H1 (cell line): Measurements from ENCODE around the gene HS3ST3B1. TPM values are rescaled to one million over a fixed set of nuclear protein-coding genes. Genes with fewer than 3 reads are reported as not detected.

ENCODE experiments used
- CHD2 ChIP-seq: IDR thresholded peaks from 2 replicates; pipeline ENCODE4 v1.6.1; 2012; ENCODE audit warnings: low read length, improper control_type of control experiment
- HDAC6 ChIP-seq: IDR thresholded peaks from one replicate; pipeline ENCODE4 v1.7.1; 2012; ENCODE audit warnings: low read depth, mild to moderate bottlenecking, inconsistent platforms, low read length, moderate library complexity
- SP4 ChIP-seq: IDR thresholded peaks from 2 replicates; pipeline ENCODE4 v1.6.1; 2012; ENCODE audit warnings: low read length, inconsistent platforms
- SUZ12 ChIP-seq: fragments of 200-600 bp; sonication (generic); IDR thresholded peaks from 2 replicates; pipeline ENCODE4 v1.6.1; 2012; ENCODE audit warnings: mild to moderate bottlenecking, inconsistent platforms, low read length, moderate library complexity, mixed read lengths
- polyA plus RNA-seq, 7 experiments: library from polyadenylated mRNA; depleted of rRNA in 3 of 7; stranded (reverse) in 5 of 7; unstranded in 2 of 7; fragments of >200 nt in 5 of 7; fragments of 200-250 nt in 2 of 7; gene quantifications; 1 replicate in 5 of 7; 2 replicates in 1 of 7; 4 replicates in 1 of 7; pipeline versions ENCODE4 v1.2.1 to v1.2.3, GENCODE V29; 2011 to 2013; ENCODE audit warnings: missing spikeins in 2 of 7, mixed read lengths in 2 of 7
- total RNA-seq: library from RNA; stranded (reverse); fragmentation: NEBNext Ultra II Directional; extraction: Animal tissue kit (Norgen Biotek cat#: 25700); gene quantifications from 2 replicates; pipeline ENCODE4 v1.2.1, GENCODE V29; 2021

Gene HS3ST3B1
- total and polyA plus RNA-seq, 2 of the 8 experiments (the other 6 are each of a cell fraction or from before 2014, with no cell fraction given): 4.7 to 14.4 TPM

DNA sequence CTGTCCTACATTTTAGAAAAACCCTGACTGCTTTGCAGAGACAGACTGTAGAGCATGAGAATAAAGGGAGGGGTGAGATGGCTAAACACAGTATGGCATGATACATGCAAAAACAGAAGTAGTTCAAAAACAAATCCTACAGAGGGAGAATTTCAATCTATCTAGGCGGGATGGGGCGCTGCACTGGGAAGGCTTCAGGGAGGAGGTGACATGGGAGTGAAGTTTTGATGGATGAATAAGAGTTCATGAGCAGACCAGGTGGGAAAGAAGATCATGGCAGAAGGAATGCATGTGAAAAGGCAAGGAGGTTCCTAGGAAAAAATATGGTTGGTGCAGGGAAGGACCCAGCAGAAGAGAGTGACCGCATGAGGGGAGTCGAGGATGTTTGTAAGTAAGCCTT is 19.2 kb downstream of the HS3ST3B1 start (continued):
- no peak for TF ChIP-seq HDAC6
- no peak for TF ChIP-seq SUZ12
- TF ChIP-seq SP4: no peak
- TF ChIP-seq CHD2: no peak
